Activated CD4-positive, alpha-beta T cell treated with anti-CD3 and anti-CD28 coated beads for 36 hours (primary cell): ENCODE measurements around the gene LRMDA. TPM values are rescaled to one million over a fixed set of nuclear protein-coding genes. Genes with fewer than 3 reads are reported as not detected.

Source experiments
- ATAC-seq: fragments of 200-7000 bp; cut with Tn5 transposase; one replicate; pipeline ENCODE4 v1.10.0; 2021; ENCODE audit warnings: mild to moderate bottlenecking, moderate library complexity
- CTCF ChIA-PET: fragments of 350-600 bp; sonication (Branson Sonifier 250); formaldehyde crosslinking; loops from one replicate; lab custom pipeline; 2021; ENCODE audit warnings: antibody characterized with exemption; lab: Charles Lee
- POLR2A ChIA-PET: fragments of 350-600 bp; sonication (Branson Sonifier 250); formaldehyde crosslinking; loops from one replicate; lab custom pipeline; 2021; ENCODE audit warnings: antibody characterized with exemption, inconsistent platforms; lab: Charles Lee
- DNase-seq: peaks from one replicate; pipeline ENCODE4 v3.0.0-alpha.2; 2020
- H3K27ac Mint-ChIP-seq: one replicate; pipeline ENCODE4 v1.8.0; 2021; ENCODE audit warnings: mixed read lengths
- H3K27me3 Mint-ChIP-seq: one replicate; pipeline ENCODE4 v1.8.0; 2021; ENCODE audit warnings: mixed read lengths
- H3K36me3 Mint-ChIP-seq: one replicate; pipeline ENCODE4 v1.8.0; 2021; ENCODE audit warnings: low read depth, mixed read lengths
- H3K4me1 Mint-ChIP-seq: one replicate; pipeline ENCODE4 v1.8.0; 2021; ENCODE audit warnings: mixed read lengths
- H3K4me3 Mint-ChIP-seq: one replicate; pipeline ENCODE4 v1.8.0; 2021; ENCODE audit warnings: mild to moderate bottlenecking, moderate library complexity, mixed read lengths
- H3K9me3 Mint-ChIP-seq: one replicate; pipeline ENCODE4 v1.8.0; 2021; ENCODE audit warnings: low read depth, mixed read lengths
- intact Hi-C, 2 experiments: fragments of 100-400 bp; cut with DNase I in 1 of 2; cut with micrococcal nuclease in 1 of 2; formaldehyde crosslinking; loops; one replicate each; pipeline versions ENCODE4 v1.14.2 to v1.15.1; 2022 to 2024; cut with DNase I, micrococcal nuclease
- total RNA-seq, 2 experiments: library from RNA; stranded (reverse); gene quantifications; one replicate each; pipeline ENCODE4 v1.2.3, GENCODE V29; 2021

The LRMDA gene
- total RNA-seq, 2 experiments from 2014 or later = not detected

GRCh38 chr10:75466886-75467285 is 35.5 kb downstream of the LRMDA start:
- Mint-ChIP-seq H3K4me1 (no peaks in the 10 kb centered on the region), H3K36me3 (no peaks in the 10 kb centered on the region), H3K4me3 (no peak overlapping the region), H3K9me3 (no peaks in the 10 kb centered on the region), H3K27ac (no peak overlapping the region), H3K27me3 (peaks cover 4% of the 10 kb centered on the region)
- ATAC-seq (no peak), DNase-seq (no peak)
- ChIA-PET POLR2A (no interaction called here), CTCF (no interaction called here)
- intact Hi-C loops = no loop called here

- H3K4me1 Mint-ChIP-seq = no peaks in the 10 kb centered on the region
- H3K27me3 Mint-ChIP-seq = peaks cover 4% of the 10 kb centered on the region
- CTCF ChIA-PET = no interaction called here
- POLR2A ChIA-PET = no interaction called here
- intact Hi-C loops = no loop called here
- ATAC-seq = no peak
- no peak for DNase-seq
- H3K27ac Mint-ChIP-seq = no peak overlapping the region
- no peaks in the 10 kb centered on the region for H3K9me3 Mint-ChIP-seq
- H3K36me3 Mint-ChIP-seq = no peaks in the 10 kb centered on the region
- H3K4me3 Mint-ChIP-seq = no peak overlapping the region
These were observed 37.2 kb downstream of the LRMDA start for GRCh38 chr10:75468612-75469005.

GRCh38 chr10:75469006-75469616 is 37.7 kb downstream of the LRMDA start:
- H3K4me1 Mint-ChIP-seq = no peaks in the 10 kb centered on the region
- H3K27ac Mint-ChIP-seq = no peak overlapping the region
- intact Hi-C loops = no loop called here
- peaks cover 4% of the 10 kb centered on the region for H3K27me3 Mint-ChIP-seq
- no peaks in the 10 kb centered on the region for H3K9me3 Mint-ChIP-seq
- CTCF ChIA-PET = no interaction called here
- H3K4me3 Mint-ChIP-seq = no peak overlapping the region
- no peaks in the 10 kb centered on the region for H3K36me3 Mint-ChIP-seq
- DNase-seq = no peak
- ATAC-seq = peak; percentile 16
- POLR2A ChIA-PET = interaction anchor here (0.7 kb wide), 1 partner anchor 24 kb away, joined by 3 read pairs; no protein-coding TSS in a partner anchor

- no peak overlapping the region for H3K27ac Mint-ChIP-seq
- DNase-seq (no peak), ATAC-seq (no peak)
- no peaks in the 10 kb centered on the region for H3K36me3 Mint-ChIP-seq
- H3K27me3 Mint-ChIP-seq = peaks cover 4% of the 10 kb centered on the region
- intact Hi-C loops = no loop called here
- no peak overlapping the region for H3K4me3 Mint-ChIP-seq
- ChIA-PET CTCF (interaction anchor here (0.6 to 1.1 kb wide), 3 partner anchors 10 to 1609 kb away, joined by 3 read pairs; no protein-coding TSS in a partner anchor), POLR2A (interaction anchor here (0.7 kb wide), 1 partner anchor 18 kb away, joined by 4 read pairs; no protein-coding TSS in a partner anchor)
- no peaks in the 10 kb centered on the region for H3K9me3 Mint-ChIP-seq
- no peaks in the 10 kb centered on the region for H3K4me1 Mint-ChIP-seq
These were observed 39.5 kb downstream of the LRMDA start for GRCh38 chr10:75470901-75471300.

GRCh38 chr10:75472685-75473084 is 41.3 kb downstream of the LRMDA start:
- CTCF ChIA-PET = no interaction called here
- intact Hi-C loops = no loop called here

GRCh38 chr10:75474106-75474505 is 42.7 kb downstream of the LRMDA start:
- Mint-ChIP-seq H3K36me3 (no peaks in the 10 kb centered on the region), H3K27ac (no peak overlapping the region), H3K4me3 (no peak overlapping the region), H3K27me3 (peaks cover 4% of the 10 kb centered on the region), H3K4me1 (no peaks in the 10 kb centered on the region), H3K9me3 (no peaks in the 10 kb centered on the region)
- POLR2A ChIA-PET = no interaction called here
- CTCF ChIA-PET = no interaction called here
- intact Hi-C loops = no loop called here
- no peak for ATAC-seq
- DNase-seq = no peak

More at GRCh38 chr10:75472685-75473084, 41.3 kb downstream of the LRMDA start:
- POLR2A ChIA-PET = no interaction called here
- no peaks in the 10 kb centered on the region for H3K4me1 Mint-ChIP-seq
- DNase-seq (no peak), ATAC-seq (no peak)
- no peak overlapping the region for H3K4me3 Mint-ChIP-seq
- H3K27me3 Mint-ChIP-seq = peaks cover 4% of the 10 kb centered on the region
- H3K27ac Mint-ChIP-seq = no peak overlapping the region
- no peaks in the 10 kb centered on the region for H3K36me3 Mint-ChIP-seq
- H3K9me3 Mint-ChIP-seq = no peaks in the 10 kb centered on the region

GRCh38 chr10:75475460-75476182 is 44.2 kb downstream of the LRMDA start:
- no peak overlapping the region for H3K4me3 Mint-ChIP-seq
- H3K9me3 Mint-ChIP-seq = no peaks in the 10 kb centered on the region
- intact Hi-C loops = no loop called here
- CTCF ChIA-PET = interaction anchor here (0.8 kb wide), 1 partner anchor 1690 kb away, joined by 3 read pairs; no protein-coding TSS in a partner anchor
- no peak overlapping the region for H3K27ac Mint-ChIP-seq
- H3K36me3 Mint-ChIP-seq = no peaks in the 10 kb centered on the region
- POLR2A ChIA-PET = no interaction called here
- H3K4me1 Mint-ChIP-seq = no peaks in the 10 kb centered on the region
- peaks cover 2% of the 10 kb centered on the region for H3K27me3 Mint-ChIP-seq
- DNase-seq (no peak), ATAC-seq (no peak)

GRCh38 chr10:75476569-75476968 is 45.1 kb downstream of the LRMDA start:
- Mint-ChIP-seq H3K4me3 (no peak overlapping the region), H3K36me3 (no peaks in the 10 kb centered on the region), H3K27ac (no peak overlapping the region), H3K4me1 (no peaks in the 10 kb centered on the region), H3K9me3 (no peaks in the 10 kb centered on the region), H3K27me3 (peaks cover 2% of the 10 kb centered on the region)
- ChIA-PET CTCF (interaction anchor here (0.8 kb wide), 1 partner anchor 1689 kb away, joined by 3 read pairs; no protein-coding TSS in a partner anchor), POLR2A (no interaction called here)
- DNase-seq = no peak
- no peak for ATAC-seq
- intact Hi-C loops = no loop called here

- H3K4me3 Mint-ChIP-seq = no peak overlapping the region
- ChIA-PET CTCF (no interaction called here), POLR2A (no interaction called here)
- ATAC-seq (no peak), DNase-seq (no peak)
- H3K27ac Mint-ChIP-seq = no peak overlapping the region
- no peaks in the 10 kb centered on the region for H3K36me3 Mint-ChIP-seq
- intact Hi-C loops = no loop called here
- no peaks in the 10 kb centered on the region for H3K9me3 Mint-ChIP-seq
- H3K4me1 Mint-ChIP-seq = no peaks in the 10 kb centered on the region
- H3K27me3 Mint-ChIP-seq = peaks cover 2% of the 10 kb centered on the region
These were observed 45.6 kb downstream of the LRMDA start for GRCh38 chr10:75476985-75477384.

GRCh38 chr10:75477680-75478079 is 46.3 kb downstream of the LRMDA start:
- ChIA-PET POLR2A (no interaction called here), CTCF (no interaction called here)
- DNase-seq (no peak), ATAC-seq (no peak)
- intact Hi-C loops = no loop called here
- H3K4me3 Mint-ChIP-seq = no peak overlapping the region
- H3K36me3 Mint-ChIP-seq = no peaks in the 10 kb centered on the region
- H3K4me1 Mint-ChIP-seq = no peaks in the 10 kb centered on the region
- H3K27me3 Mint-ChIP-seq = peaks cover 2% of the 10 kb centered on the region
- no peaks in the 10 kb centered on the region for H3K9me3 Mint-ChIP-seq
- no peak overlapping the region for H3K27ac Mint-ChIP-seq

GRCh38 chr10:75480374-75480773 is 49.0 kb downstream of the LRMDA start:
- H3K4me1 Mint-ChIP-seq = no peaks in the 10 kb centered on the region
- ChIA-PET CTCF (no interaction called here), POLR2A (no interaction called here)
- ATAC-seq (no peak), DNase-seq (no peak)
- intact Hi-C loops = no loop called here
- H3K4me3 Mint-ChIP-seq = no peak overlapping the region
- no peaks in the 10 kb centered on the region for H3K36me3 Mint-ChIP-seq
- no peaks in the 10 kb centered on the region for H3K9me3 Mint-ChIP-seq
- H3K27me3 Mint-ChIP-seq = peaks cover 2% of the 10 kb centered on the region
- H3K27ac Mint-ChIP-seq = no peak overlapping the region

GRCh38 chr10:75483188-75483587 is 51.8 kb downstream of the LRMDA start:
- CTCF ChIA-PET = no interaction called here
- POLR2A ChIA-PET = no interaction called here
- no peak overlapping the region for H3K4me3 Mint-ChIP-seq
- no peak for ATAC-seq
- H3K9me3 Mint-ChIP-seq = no peaks in the 10 kb centered on the region
- no peaks in the 10 kb centered on the region for H3K36me3 Mint-ChIP-seq
- H3K27me3 Mint-ChIP-seq = peaks cover 2% of the 10 kb centered on the region
- intact Hi-C loops = no loop called here
- H3K27ac Mint-ChIP-seq = no peak overlapping the region
- DNase-seq = no peak
- no peaks in the 10 kb centered on the region for H3K4me1 Mint-ChIP-seq
